Hepatocyte (in vitro differentiated cells): Measurements from ENCODE around the gene FLVCR2.

Experiments
- CTCF ChIP-seq: fragments of 200-600 bp; sonication (generic); IDR thresholded peaks from 2 replicates; pipeline ENCODE4 v1.5.1; 2016; ENCODE audit warnings: antibody characterized with exemption, mild to moderate bottlenecking; ENCODE audit not compliant: poor library complexity
- EZH2 ChIP-seq: fragments of 200-600 bp; sonication (generic); IDR thresholded peaks from 2 replicates; pipeline ENCODE4 v1.6.1; 2016; ENCODE audit warnings: antibody characterized with exemption, mild to moderate bottlenecking, borderline replicate concordance
- EZH2phosphoT487 ChIP-seq: fragments of 200-600 bp; sonication (generic); IDR thresholded peaks from one replicate; pipeline ENCODE4 v1.6.1; 2018; ENCODE audit warnings: antibody characterized with exemption, mild to moderate bottlenecking, low read depth, moderate library complexity; ENCODE audit not compliant: unreplicated experiment, severe bottlenecking

GRCh38 chr14:75579882-75580281 lies 1.5 kb downstream of the FLVCR2 start:
- no peak for TF ChIP-seq CTCF
- TF ChIP-seq EZH2 = no peak
- no peak for TF ChIP-seq EZH2phosphoT487
